GM12865 (cell line): ENCODE data around the gene GNAO1.

Experiments used
- DNase-seq: peaks from one replicate; pipeline ENCODE4 v3.0.0; 2010; ENCODE audit warnings: low read depth
- H3K4me3 ChIP-seq: 2 replicates; pipeline ENCODE4 v1.5.1; 2011; ENCODE audit warnings: mild to moderate bottlenecking, low read depth, low read length, control low read depth
- CTCF ChIP-seq: IDR thresholded peaks from 2 replicates; pipeline ENCODE4 v1.5.1; 2011; ENCODE audit warnings: low read length, control low read depth, low read depth, inconsistent platforms; ENCODE audit not compliant: insufficient read depth; ENCODE audit errors: missing control alignments

Gene GNAO1

GRCh38 chr16:56348168-56349085, 157.1 kb downstream of the GNAO1 start:
- TF ChIP-seq CTCF: no peak
- DNase-seq: no peak
- no peak overlapping the region for H3K4me3 ChIP-seq

GRCh38 chr16:56349086-56349415, 157.8 kb downstream of the GNAO1 start:
- DNase-seq: no peak
- TF ChIP-seq CTCF: no peak
- no peak overlapping the region for H3K4me3 ChIP-seq

DNA sequence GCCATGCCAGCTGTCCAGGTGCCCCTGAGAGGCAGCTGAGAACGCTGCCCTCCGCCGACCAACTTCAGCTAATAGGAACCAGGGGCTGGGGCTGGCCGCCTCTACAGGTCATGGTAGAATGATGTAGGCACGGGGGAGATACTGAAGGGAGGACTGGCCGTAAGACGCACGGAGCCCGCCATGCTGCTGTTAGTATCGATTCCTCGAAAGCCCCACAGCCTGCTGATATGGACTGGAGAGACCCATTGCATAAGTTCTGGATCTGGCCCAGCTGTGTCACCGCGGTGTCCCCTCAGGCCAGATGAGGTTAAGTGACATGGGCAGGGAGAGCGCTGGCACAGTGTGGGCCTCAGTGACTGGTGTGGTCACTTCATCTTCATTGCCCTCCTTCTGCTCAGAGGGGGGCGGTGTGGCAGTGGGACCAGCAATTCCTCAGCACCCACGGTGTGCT, 158.4 kb downstream of the GNAO1 start:
- no peak for TF ChIP-seq CTCF
- H3K4me3 ChIP-seq: no peak overlapping the region
- DNase-seq: no peak

GRCh38 chr16:56350491-56351405, 159.5 kb downstream of the GNAO1 start:
- no peak overlapping the region for H3K4me3 ChIP-seq
- DNase-seq: no peak
- TF ChIP-seq CTCF: no peak

DNA sequence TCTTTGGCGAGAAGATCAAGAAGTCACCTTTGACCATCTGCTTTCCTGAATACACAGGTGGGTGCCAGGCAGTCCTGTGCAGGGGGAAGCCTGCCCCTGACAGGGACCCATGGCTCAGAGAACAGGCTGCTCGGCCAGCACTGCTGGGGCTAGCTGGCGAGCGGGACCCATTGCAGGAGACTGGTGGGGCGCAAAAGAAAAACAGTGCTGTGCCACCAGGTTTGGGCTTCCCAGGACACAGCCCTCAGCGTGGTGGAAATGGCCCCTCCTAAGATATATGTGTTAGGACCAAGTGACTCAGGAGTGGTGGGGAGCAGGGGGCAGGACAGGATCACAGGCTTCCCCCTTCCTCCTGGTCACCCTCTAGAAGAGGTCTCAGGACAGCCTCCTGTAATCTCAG, 160.2 kb downstream of the GNAO1 start:
- TF ChIP-seq CTCF: no peak
- no peak for DNase-seq

GRCh38 chr16:56352351-56353053, 161.2 kb downstream of the GNAO1 start:
- DNase-seq: no peak
- no peak overlapping the region for H3K4me3 ChIP-seq
- no peak for TF ChIP-seq CTCF

More for the DNA sequence above, 160.2 kb downstream of the GNAO1 start:
- no peak overlapping the region for H3K4me3 ChIP-seq
